Measurements from ENCODE around the gene EME2. TPM values are rescaled to one million over a fixed set of nuclear protein-coding genes. Genes with fewer than 3 reads are reported as not detected.

EME2 gene
- total RNA-seq, 1 experiment from 2014 or later = 63.6 TPM

- H3K4me1 Mint-ChIP-seq = no peaks in the 10 kb centered on the region
These were observed 10.3 kb upstream of the EME2 start for GRCh38 chr16:1762196-1762878.

More at GRCh38 chr16:1762196-1762878, 10.3 kb upstream of the EME2 start:
- Histone ChIP-seq H3K79me1 (ENCODE audit: insufficient read depth, low read depth, low read length, poor library complexity, severe bottlenecking) (no peaks in the 10 kb centered on the region), H3K23ac (ENCODE audit: insufficient read length, low read depth, low read length) (no peak overlapping the region), H4K20me1 (ENCODE audit: control insufficient read depth, insufficient read depth, insufficient read length) (no peaks in the 10 kb centered on the region), H3K4ac (ENCODE audit: low read depth, low read length) (no peak overlapping the region), H2BK12ac (ENCODE audit: insufficient read length, low read depth, low read length) (no peak overlapping the region), H2BK120ac (ENCODE audit: low read depth, low read length, poor library complexity, severe bottlenecking) (no peak overlapping the region), H3K23me2 (ENCODE audit: insufficient read length, low read depth, low read length, poor library complexity, severe bottlenecking) (peaks cover 3% of the 10 kb centered on the region), H2BK20ac (ENCODE audit: low read depth, low read length, poor library complexity, severe bottlenecking) (no peak overlapping the region), H3K9ac (ENCODE audit: extremely low read depth, insufficient read length, low read length) (no peak overlapping the region), H3K9me3 (ENCODE audit: control insufficient read depth, low read depth, low read length) (no peaks in the 10 kb centered on the region), H3K27me3 (ENCODE audit: insufficient read depth, low read length) (no peaks in the 10 kb centered on the region), H2BK15ac (ENCODE audit: low read depth, low read length) (no peak overlapping the region), H3K56ac (ENCODE audit: insufficient read length, low read depth, low read length) (no peak overlapping the region), H3K4me2 (ENCODE audit: insufficient read depth, insufficient read length, low read length) (no peak overlapping the region), H3K4me1 (ENCODE audit: insufficient read depth, low read length) (no peaks in the 10 kb centered on the region), H3K27ac (ENCODE audit: insufficient read length, low read depth, low read length) (no peak overlapping the region), H3T11ph (ENCODE audit: low read length) (no peak overlapping the region), H2AK5ac (ENCODE audit: insufficient read length, low read length) (no peak overlapping the region), H2AFZ (ENCODE audit: low read length) (no peak overlapping the region), H3K14ac (ENCODE audit: insufficient read depth, low read length) (no peak overlapping the region), H4K8ac (replicated peaks; ENCODE audit: insufficient read length, low read depth, low read length) (no peak overlapping the region), H3K79me2 (ENCODE audit: insufficient read depth, low read length) (no peaks in the 10 kb centered on the region), H4K91ac (ENCODE audit: insufficient read length, low read depth, low read length) (no peak overlapping the region), H2BK5ac (ENCODE audit: insufficient read length, low read length) (no peak overlapping the region), H3K18ac (ENCODE audit: insufficient read length, low read depth, low read length) (no peak overlapping the region), H4K5ac (ENCODE audit: insufficient read length, low read depth, low read length) (no peak overlapping the region)
- H3K4me3 Mint-ChIP-seq = no peak overlapping the region; a peak in 1 of 5 replicates
- no peaks in the 10 kb centered on the region for H3K9me3 Mint-ChIP-seq
- TF ChIP-seq, protein P1, sequence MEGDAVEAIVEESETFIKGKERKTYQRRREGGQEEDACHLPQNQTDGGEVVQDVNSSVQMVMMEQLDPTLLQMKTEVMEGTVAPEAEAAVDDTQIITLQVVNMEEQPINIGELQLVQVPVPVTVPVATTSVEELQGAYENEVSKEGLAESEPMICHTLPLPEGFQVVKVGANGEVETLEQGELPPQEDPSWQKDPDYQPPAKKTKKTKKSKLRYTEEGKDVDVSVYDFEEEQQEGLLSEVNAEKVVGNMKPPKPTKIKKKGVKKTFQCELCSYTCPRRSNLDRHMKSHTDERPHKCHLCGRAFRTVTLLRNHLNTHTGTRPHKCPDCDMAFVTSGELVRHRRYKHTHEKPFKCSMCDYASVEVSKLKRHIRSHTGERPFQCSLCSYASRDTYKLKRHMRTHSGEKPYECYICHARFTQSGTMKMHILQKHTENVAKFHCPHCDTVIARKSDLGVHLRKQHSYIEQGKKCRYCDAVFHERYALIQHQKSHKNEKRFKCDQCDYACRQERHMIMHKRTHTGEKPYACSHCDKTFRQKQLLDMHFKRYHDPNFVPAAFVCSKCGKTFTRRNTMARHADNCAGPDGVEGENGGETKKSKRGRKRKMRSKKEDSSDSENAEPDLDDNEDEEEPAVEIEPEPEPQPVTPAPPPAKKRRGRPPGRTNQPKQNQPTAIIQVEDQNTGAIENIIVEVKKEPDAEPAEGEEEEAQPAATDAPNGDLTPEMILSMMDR (conservative IDR thresholded peaks at IDR 0.05) = no peak
- H3K36me3 Mint-ChIP-seq (ENCODE audit: insufficient read depth in 1 of 3, low read depth in 3 of 3) = peaks cover 7 to 28% (median 16%) of the 10 kb centered on the region in 3 experiments; a peak in 6 of 7 replicates
- H3K27ac Mint-ChIP-seq = no peak overlapping the region; a peak in 1 of 7 replicates
- H3K27me3 Mint-ChIP-seq (ENCODE audit: low read depth) = no peaks in the 10 kb centered on the region
- no peak for DNase-seq
- WGBS (ENCODE audit: extremely low coverage, insufficient read length, low lambda C conversion rate) = no CpG with 5 or more reads among the region's 30 CpGs

Data from H9 (cell line).